Measurements from ENCODE around the gene NSMF.

The NSMF gene

DNA sequence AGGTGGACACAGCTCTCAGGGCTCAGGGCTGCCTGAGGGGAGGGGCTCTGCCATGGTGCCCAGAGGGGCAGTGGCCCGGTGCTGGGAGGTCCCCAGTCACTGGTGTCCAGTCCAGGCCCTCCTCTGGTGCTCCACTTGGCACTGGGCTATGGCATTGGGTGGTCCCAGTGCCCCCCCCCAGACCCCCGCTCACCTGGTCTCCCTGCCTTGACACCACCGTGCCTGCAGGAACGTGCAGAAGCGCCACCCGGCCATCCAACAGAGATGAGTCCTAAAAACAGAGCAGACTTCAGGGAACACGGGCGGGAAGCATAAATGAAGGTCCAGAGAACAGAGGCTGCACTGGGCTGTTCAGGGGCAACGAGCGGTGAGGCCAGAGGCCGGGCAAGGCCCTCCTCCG lies 42.3 kb upstream of the NSMF start:
- TF ChIP-seq, protein P1, sequence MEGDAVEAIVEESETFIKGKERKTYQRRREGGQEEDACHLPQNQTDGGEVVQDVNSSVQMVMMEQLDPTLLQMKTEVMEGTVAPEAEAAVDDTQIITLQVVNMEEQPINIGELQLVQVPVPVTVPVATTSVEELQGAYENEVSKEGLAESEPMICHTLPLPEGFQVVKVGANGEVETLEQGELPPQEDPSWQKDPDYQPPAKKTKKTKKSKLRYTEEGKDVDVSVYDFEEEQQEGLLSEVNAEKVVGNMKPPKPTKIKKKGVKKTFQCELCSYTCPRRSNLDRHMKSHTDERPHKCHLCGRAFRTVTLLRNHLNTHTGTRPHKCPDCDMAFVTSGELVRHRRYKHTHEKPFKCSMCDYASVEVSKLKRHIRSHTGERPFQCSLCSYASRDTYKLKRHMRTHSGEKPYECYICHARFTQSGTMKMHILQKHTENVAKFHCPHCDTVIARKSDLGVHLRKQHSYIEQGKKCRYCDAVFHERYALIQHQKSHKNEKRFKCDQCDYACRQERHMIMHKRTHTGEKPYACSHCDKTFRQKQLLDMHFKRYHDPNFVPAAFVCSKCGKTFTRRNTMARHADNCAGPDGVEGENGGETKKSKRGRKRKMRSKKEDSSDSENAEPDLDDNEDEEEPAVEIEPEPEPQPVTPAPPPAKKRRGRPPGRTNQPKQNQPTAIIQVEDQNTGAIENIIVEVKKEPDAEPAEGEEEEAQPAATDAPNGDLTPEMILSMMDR (IDR thresholded peaks at IDR 0.05; ENCODE audit: borderline replicate concordance, insufficient read depth, low read depth, low read length) = no peak
- H3K4me3 ChIP-seq (ENCODE audit: low read depth, low read length) = no peak overlapping the region

DNA sequence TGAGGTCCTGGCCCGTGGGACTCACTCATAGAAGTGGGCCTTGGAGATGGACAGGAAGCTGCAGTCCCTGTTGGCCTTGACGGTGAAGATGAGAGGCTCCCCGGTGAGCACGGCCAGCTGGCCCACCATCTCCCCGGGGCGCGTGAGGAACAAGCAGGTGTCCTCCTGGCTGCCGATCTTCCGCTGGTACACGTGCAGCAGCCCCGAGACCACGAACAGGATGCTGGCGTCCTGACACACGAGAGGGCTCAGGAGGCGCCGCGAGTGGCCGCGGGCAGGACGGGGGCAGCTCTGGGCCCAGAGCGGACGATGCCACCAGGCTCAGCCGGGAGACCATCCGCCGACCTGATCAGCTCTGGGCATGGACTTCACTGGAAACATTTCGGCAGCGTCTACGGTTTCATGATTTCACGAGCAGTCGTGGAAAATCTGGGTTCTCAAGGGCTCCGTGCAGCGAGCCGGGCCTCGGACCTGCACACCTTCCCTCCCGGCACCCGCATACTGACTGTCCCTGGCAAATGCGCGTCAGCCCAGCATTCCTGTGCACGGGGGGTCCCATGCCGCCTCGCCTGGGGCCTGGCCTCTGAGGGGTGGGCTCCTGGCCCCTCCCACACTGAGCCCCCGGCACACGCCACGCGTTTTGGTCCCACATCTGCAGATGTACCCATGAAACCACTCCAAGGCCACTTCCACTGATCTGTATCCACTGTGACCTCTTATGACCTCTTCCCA lies 41.7 kb upstream of the NSMF start:
- TF ChIP-seq, protein P1 (IDR thresholded peaks at IDR 0.05; ENCODE audit: borderline replicate concordance, insufficient read depth, low read depth, low read length) = no peak
- no peak overlapping the region for H3K4me3 ChIP-seq (ENCODE audit: low read depth, low read length)

DNA sequence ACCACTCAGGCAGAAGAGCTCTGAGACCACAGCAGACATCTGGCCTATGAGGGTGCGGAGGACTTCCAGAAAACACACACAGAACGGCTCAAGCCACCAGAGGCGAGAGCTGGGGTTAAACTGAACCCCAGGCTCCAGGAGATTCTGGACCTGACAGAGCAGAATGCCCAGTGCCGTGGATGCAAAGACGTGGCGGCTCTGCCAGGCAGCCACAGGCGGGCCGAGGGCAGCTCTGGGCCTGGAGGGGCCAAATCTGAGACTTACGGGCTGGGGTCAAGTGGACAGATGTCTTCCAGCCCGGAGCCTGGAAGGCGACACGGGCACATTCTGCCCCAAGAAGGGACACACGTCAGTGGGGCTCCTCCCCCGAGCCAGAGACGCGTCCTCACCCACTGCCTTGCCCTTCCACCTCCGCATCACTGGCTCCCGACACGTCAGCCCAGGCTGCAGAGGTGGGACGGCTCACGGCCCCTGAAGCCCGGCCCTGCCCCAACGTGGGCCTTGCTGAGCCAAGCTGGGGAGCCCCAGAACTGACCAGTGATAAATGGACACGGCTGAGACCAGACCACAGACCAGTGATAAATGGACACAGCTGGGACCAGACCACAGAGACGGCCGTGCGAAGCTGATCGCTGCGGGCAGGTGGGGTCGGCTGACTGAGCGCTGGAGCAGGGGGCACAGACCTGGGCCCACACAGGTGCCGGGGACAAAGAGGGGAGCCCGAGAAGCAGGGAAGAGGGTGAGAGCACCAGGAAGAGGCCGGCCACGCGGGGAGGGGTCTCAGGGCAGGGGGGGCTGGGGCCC lies 40.9 kb upstream of the NSMF start:
- H3K4me3 ChIP-seq (ENCODE audit: low read depth, low read length) = no peak overlapping the region
- TF ChIP-seq, protein P1 (IDR thresholded peaks at IDR 0.05; ENCODE audit: borderline replicate concordance, insufficient read depth, low read depth, low read length) = no peak

DNA sequence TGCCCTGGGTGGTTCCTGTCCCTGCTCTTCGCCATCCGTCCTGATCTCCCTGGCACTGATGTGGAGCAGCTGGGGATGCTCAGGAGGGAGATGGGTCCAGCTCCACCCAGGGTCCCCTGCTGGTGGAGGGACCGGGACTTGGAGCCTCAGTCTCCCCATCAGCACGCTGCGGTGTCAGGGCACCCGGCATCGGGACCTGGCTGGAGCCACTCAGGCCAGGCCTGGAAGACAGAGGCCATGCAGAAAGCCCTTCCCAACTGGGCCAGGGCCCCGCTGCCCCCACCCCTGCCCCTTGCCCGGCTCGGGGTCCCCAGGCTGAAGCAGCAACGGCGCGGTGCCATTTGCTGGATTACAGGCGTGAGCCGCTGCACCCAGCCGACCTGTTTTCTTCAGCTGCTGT lies 40.3 kb upstream of the NSMF start:
- TF ChIP-seq, protein P1 (IDR thresholded peaks at IDR 0.05; ENCODE audit: borderline replicate concordance, insufficient read depth, low read depth, low read length) = no peak
- H3K4me3 ChIP-seq (ENCODE audit: low read depth, low read length) = no peak overlapping the region

DNA sequence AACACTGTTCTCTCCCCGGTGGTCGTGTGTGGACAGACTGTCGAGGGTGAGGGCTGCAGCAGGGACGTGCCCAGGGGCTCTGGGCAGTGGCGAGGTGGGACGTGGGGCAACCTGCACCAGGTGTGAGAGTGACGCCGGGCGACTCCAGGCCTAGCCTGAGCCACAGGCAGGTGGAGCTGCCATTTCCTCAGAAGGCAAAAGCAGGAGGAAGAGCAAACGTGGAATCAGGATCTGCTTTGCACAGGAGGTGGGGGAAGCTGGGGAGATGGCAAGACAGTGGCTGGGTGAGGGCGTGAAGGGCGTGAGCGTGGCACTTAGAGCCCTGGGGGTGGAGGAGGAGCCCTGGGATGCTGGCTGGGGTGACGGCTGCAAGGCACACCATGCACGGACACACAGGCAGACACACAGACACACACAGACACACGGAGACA lies 39.6 kb upstream of the NSMF start:
- TF ChIP-seq, protein P1 (IDR thresholded peaks at IDR 0.05; ENCODE audit: borderline replicate concordance, insufficient read depth, low read depth, low read length) = no peak
- no peak overlapping the region for H3K4me3 ChIP-seq (ENCODE audit: low read depth, low read length)

DNA sequence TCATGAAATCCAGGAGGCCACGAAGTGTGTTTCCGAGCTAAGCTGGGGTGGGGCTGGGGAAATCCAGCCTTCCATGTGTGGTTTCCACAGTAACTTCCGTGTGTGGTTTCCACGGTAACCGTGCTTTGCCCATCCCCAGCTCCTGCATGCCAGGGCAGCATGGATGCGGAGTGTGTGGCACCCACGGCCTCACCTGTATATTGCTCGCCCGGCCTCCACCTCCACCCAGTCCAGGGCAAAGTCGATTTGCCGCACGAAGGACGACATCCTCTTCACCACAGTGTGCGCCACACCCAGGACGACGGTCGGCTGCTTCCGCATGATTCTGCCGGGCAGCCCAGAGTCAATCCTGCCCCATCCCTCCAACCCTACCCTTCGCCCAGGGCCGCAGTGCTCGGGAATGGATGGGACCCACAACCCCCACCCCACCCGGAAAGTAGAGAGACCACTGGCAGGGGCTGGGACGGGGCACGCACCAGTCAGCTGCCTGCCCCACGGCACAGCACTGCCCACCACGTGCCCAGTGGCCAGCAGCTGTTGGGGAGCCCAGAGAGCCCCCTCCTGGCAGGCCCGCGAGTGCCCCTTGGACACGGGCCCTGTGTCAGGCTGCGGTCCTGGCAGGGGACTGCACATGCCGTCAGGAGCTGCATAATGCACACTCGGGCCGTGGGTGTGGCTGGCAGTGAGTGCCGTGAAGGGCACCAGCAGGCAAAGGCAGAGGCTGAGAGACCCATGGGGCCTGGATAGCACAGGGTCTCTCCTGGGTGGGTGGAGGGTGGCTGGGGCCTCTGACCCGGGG lies 39.0 kb upstream of the NSMF start:
- TF ChIP-seq, protein P1 (IDR thresholded peaks at IDR 0.05; ENCODE audit: borderline replicate concordance, insufficient read depth, low read depth, low read length) = no peak
- no peak overlapping the region for H3K4me3 ChIP-seq (ENCODE audit: low read depth, low read length)

Measured in GM12875 (cell line).